ENCODE data around the gene SRSF4.

- TF ChIP-seq CTCF (IDR thresholded peaks at IDR 0.05; ENCODE audit: borderline replicate concordance, extremely low read depth, low read length, poor library complexity, severe bottlenecking): no peak
- TF ChIP-seq EZH2 (IDR thresholded peaks at IDR 0.05; ENCODE audit: borderline replicate concordance, low read depth, low read length, severe bottlenecking): no peak
Observed at GRCh38 chr1:29210278-29211085, 28.8 kb upstream of the SRSF4 start.

Measured in DND-41 (cell line).